ENCODE results near the gene SIK2.

SIK2 gene

DNA sequence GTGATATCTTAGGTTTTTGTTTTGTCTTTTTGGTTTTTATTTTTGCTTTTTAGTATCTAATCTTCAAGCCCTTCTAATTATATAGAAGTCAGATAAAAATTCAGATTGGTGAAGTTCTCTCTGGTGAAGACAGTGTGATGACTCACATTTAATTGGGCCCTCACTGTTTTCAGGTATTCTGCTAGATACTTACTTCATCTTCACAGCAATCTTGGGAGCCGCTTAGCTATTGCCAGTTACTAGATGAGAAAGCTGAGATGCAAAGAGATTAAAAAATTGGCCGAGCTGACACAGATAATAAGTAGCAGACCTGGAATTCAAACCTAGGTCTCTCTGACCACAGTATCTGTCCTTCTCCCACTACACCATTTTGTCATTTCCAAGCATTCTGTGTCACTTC lies 88.9 kb downstream of the SIK2 start:
- TF ChIP-seq CTCF (IDR thresholded peaks at IDR 0.05; ENCODE audit: low read length, missing control alignments), result no peak
- H3K4me3 ChIP-seq (replicated peaks; ENCODE audit: low read depth, low read length), result no peak overlapping the region
- DNase-seq (ENCODE audit: low read depth), result no peak

- no peak for TF ChIP-seq CTCF (IDR thresholded peaks at IDR 0.05; ENCODE audit: low read length, missing control alignments)
- H3K4me3 ChIP-seq (replicated peaks; ENCODE audit: low read depth, low read length), result no peak overlapping the region
- no peak for DNase-seq (ENCODE audit: low read depth)
Measured at GRCh38 chr11:111691741-111692140, 89.5 kb downstream of the SIK2 start.

GRCh38 chr11:111693224-111693937 lies 91.1 kb downstream of the SIK2 start:
- DNase-seq (ENCODE audit: low read depth), result no peak
- no peak for TF ChIP-seq CTCF (IDR thresholded peaks at IDR 0.05; ENCODE audit: low read length, missing control alignments)
- H3K4me3 ChIP-seq (replicated peaks; ENCODE audit: low read depth, low read length), result no peak overlapping the region

DNA sequence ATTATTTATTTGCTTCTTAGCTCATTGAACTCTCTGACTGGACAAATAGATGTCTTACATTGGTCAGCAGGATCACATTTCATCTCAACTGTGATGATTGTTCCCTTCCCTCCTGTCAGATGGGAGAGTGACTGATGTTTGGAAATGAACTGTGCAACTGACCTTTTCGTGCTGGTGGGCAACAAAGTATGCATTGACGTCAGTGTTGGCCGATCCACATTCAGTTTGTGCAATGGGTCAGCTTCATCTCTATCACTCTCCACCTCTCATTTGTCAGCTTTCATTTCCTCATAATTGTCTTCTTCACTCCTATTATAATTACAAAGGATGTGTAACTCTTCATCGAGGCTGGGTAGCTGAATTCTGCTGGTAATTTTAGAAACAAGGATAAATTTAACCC lies 92.6 kb downstream of the SIK2 start:
- no peak for TF ChIP-seq CTCF (IDR thresholded peaks at IDR 0.05; ENCODE audit: low read length, missing control alignments)
- DNase-seq (ENCODE audit: low read depth), result peak; percentile 87
- no peak overlapping the region for H3K4me3 ChIP-seq (replicated peaks; ENCODE audit: low read depth, low read length)

DNA sequence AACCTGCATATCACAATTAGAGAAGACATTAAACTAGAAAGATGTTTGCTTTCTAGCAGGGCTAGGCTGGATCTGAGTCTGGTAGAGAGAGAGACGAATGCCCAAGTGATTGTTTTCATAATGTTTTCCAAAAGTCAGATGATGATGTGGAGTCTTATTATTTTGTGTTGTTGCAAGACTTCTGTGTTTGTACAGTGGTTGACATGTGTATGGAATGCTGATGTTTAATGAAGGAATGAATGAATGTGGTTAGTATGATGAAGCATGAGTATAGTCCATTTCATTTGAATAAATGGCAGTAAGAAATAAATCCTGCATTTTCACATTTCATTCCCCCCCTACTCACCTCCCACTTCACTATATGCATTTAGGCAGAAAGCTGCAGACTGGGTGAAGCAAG lies 94.3 kb downstream of the SIK2 start:
- H3K4me3 ChIP-seq (replicated peaks; ENCODE audit: low read depth, low read length), result no peak overlapping the region
- TF ChIP-seq CTCF (IDR thresholded peaks at IDR 0.05; ENCODE audit: low read length, missing control alignments), result no peak
- DNase-seq (ENCODE audit: low read depth), result peak; percentile 49

DNA sequence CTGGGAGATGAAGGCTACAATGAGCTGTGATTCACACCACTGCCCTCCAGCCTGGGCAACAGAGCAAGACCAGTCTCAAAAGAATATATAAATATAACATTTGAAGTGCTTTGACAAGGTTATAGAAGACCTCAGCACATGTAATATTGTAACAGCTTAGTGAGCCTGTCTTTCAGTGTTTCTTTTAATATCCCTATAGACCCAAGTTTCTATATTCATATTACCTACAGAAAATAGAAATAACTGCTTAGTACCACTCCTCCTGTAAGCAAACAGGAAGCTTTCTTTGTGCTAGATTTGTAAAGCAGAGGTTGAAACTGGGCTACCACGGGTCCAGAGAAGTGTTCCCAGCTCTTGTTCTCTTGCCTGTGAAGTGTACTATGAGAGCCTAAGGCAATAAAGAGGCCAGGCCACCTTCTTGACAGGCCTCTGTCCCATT lies 95.7 kb downstream of the SIK2 start:
- no peak overlapping the region for H3K4me3 ChIP-seq (replicated peaks; ENCODE audit: low read depth, low read length)
- TF ChIP-seq CTCF (IDR thresholded peaks at IDR 0.05; ENCODE audit: low read length, missing control alignments), result no peak
- DNase-seq (ENCODE audit: low read depth), result no peak

Data from fibroblast of pulmonary artery (primary cell).